Fibroblast of the aortic adventitia (primary cell): Measurements from ENCODE around the gene GFM2. TPM values are rescaled to one million over a fixed set of nuclear protein-coding genes. Genes with fewer than 3 reads are reported as not detected.
A peak's percentile ranks its signal among the peaks of the same experiment; 100 is the strongest.
"Not testable (repeated sequence)": the region's sequence is repeated elsewhere in the genome, so short reads cannot be mapped to it uniquely, and the experiment has no call there.

ENCODE experiments used
- DNase-seq: peaks from one replicate; pipeline ENCODE4 v3.0.0-alpha.2; 2010; ENCODE audit warnings: low read depth
- H3K4me3 ChIP-seq: 2 replicates; pipeline ENCODE4 v1.5.1; 2011; ENCODE audit warnings: low read depth, mild to moderate bottlenecking, control low read depth, low read length, moderate library complexity
- CTCF ChIP-seq: IDR thresholded peaks from 2 replicates; pipeline ENCODE4 v1.5.1; 2011; ENCODE audit warnings: mild to moderate bottlenecking, low read length, control low read depth, inconsistent platforms; ENCODE audit not compliant: insufficient read depth
- small RNA-seq: library from RNA; depleted of rRNA; stranded (forward); fragments of <200 nt; gene quantifications from one replicate; pipeline ENCODE3, GENCODE V24; 2012
- total RNA-seq: library from RNA; depleted of rRNA; stranded (reverse); fragments of >200 nt; gene quantifications from 2 replicates; pipeline ENCODE4 v1.2.3, GENCODE V29; 2012; ENCODE audit warnings: low replicate concordance

Gene GFM2
- total RNA-seq, 1 donor = 31.8 TPM

GRCh38 chr5:74684900-74685851 is 81.7 kb downstream of the GFM2 start, which contains the start of gene HEXB:
HEXB (plus strand) TSS chr5:74685233; CDS start chr5:74685261, 28 bp downstream.
- peak within 1 kb of the TSS; percentile 93 for H3K4me3 ChIP-seq
- peak; percentile 65 for DNase-seq
- no peak for TF ChIP-seq CTCF

GRCh38 chr5:74679966-74680365 is 87.0 kb downstream of the GFM2 start:
- peak; percentile 51 for DNase-seq
- no peak for TF ChIP-seq CTCF

GRCh38 chr5:74679300-74679699 is 87.6 kb downstream of the GFM2 start:
- not testable (repeated sequence) for DNase-seq, H3K4me3 ChIP-seq

More at GRCh38 chr5:74679966-74680365, 87.0 kb downstream of the GFM2 start:
- no peak overlapping the region for H3K4me3 ChIP-seq

- not testable (repeated sequence) for H3K4me3 ChIP-seq
Observed at GRCh38 chr5:74678123-74678522, 88.8 kb downstream of the GFM2 start.

GRCh38 chr5:74676466-74676865 is 90.5 kb downstream of the GFM2 start:
- H3K4me3 ChIP-seq, DNase-seq: not testable (repeated sequence)

More at GRCh38 chr5:74678123-74678522, 88.8 kb downstream of the GFM2 start:
- DNase-seq = not testable (repeated sequence)

GRCh38 chr5:74673011-74673790 is 93.7 kb downstream of the GFM2 start:
- TF ChIP-seq CTCF = peak; percentile 46
- H3K4me3 ChIP-seq = peak overlapping the region; percentile 31
- peak; percentile 77 for DNase-seq

- no peak for DNase-seq
- no peak overlapping the region for H3K4me3 ChIP-seq
- no peak for TF ChIP-seq CTCF
Observed at GRCh38 chr5:74672215-74672877, 94.6 kb downstream of the GFM2 start.

Small RNA genes lying within 50 kb of the gene (small RNA-seq; reads per million reads assigned to genes)
- not detected for gene RNU6-658P

Other genes starting within 250 kb of the GFM2 start
- 9.2 and 21.0 TPM in 2 replicates for gene ENC1, start 126.4 kb downstream of the GFM2 start, total RNA-seq
- 241 and 402 TPM in 2 replicates for gene HEXB, start 81.9 kb downstream of the GFM2 start, total RNA-seq
- 144 and 168 TPM in 2 replicates for gene NSA2, start 132 bp upstream of the GFM2 start, total RNA-seq
- gene FAM169A, start 99.3 kb upstream of the GFM2 start, total RNA-seq = under 0.01 and 0.16 TPM in 2 replicates